DND-41 (cell line): ENCODE results near the gene TSPAN19.

Source experiments
- ATAC-seq: fragments of 200-7000 bp; cut with Tn5 transposase; 3 replicates; pipeline ENCODE4 v1.9.1; 2021; ENCODE audit warnings: low read depth; ENCODE audit not compliant: insufficient read depth
- DNase-seq: peaks from one replicate; pipeline ENCODE4 v3.0.0-alpha.2; 2020
- H2AFZ ChIP-seq: 2 replicates; pipeline ENCODE4 v1.6.0; 2012; ENCODE audit warnings: low read depth, low read length
- H3K27ac ChIP-seq: 2 replicates; pipeline ENCODE4 v1.5.1; 2012; ENCODE audit warnings: low read length, inconsistent platforms
- H3K27me3 ChIP-seq: fragments of 200-600 bp; sonication (generic); 2 replicates; pipeline ENCODE4 v1.6.0; 2012; ENCODE audit warnings: low read length, mild to moderate bottlenecking, inconsistent platforms; ENCODE audit not compliant: insufficient read depth, poor library complexity
- H3K36me3 ChIP-seq: 2 replicates; pipeline ENCODE4 v1.5.1; 2012; ENCODE audit warnings: low read length, inconsistent platforms; ENCODE audit not compliant: insufficient read depth
- H3K4me1 ChIP-seq: 2 replicates; pipeline ENCODE4 v1.5.1; 2012; ENCODE audit warnings: mild to moderate bottlenecking, low read length; ENCODE audit not compliant: insufficient read depth
- H3K4me2 ChIP-seq: 2 replicates; pipeline ENCODE4 v1.6.0; 2012; ENCODE audit warnings: mild to moderate bottlenecking, moderate library complexity, low read length, inconsistent platforms; ENCODE audit not compliant: insufficient read depth
- H3K4me3 ChIP-seq, 2 experiments: fragments of 200-600 bp in 1 of 2; shearing (Covaris generic) in 1 of 2; 2 replicates each; pipeline ENCODE4 v1.5.1; 2012 to 2016; ENCODE audit warnings: inconsistent platforms in 2 of 2, low read length in 2 of 2, mild to moderate bottlenecking in 2 of 2, low read depth in 1 of 2, moderate library complexity in 1 of 2
- H3K79me2 ChIP-seq: 2 replicates; pipeline ENCODE4 v1.6.0; 2012; ENCODE audit warnings: low read length, inconsistent platforms; ENCODE audit not compliant: insufficient read depth
- H3K9ac ChIP-seq: 2 replicates; pipeline ENCODE4 v1.6.0; 2012; ENCODE audit warnings: low read depth, mild to moderate bottlenecking, inconsistent platforms, low read length, moderate library complexity
- H3K9me3 ChIP-seq: 2 replicates; pipeline ENCODE4 v1.5.1; 2012; ENCODE audit warnings: low read length, moderate library complexity, mild to moderate bottlenecking, inconsistent platforms; ENCODE audit not compliant: insufficient read depth, severe bottlenecking
- H4K20me1 ChIP-seq: 2 replicates; pipeline ENCODE4 v1.6.0; 2012; ENCODE audit warnings: low read length; ENCODE audit not compliant: insufficient read depth
- CTCF ChIP-seq: IDR thresholded peaks from 2 replicates; pipeline ENCODE4 v1.5.1; 2012; ENCODE audit warnings: borderline replicate concordance, low read length, moderate library complexity, mild to moderate bottlenecking; ENCODE audit not compliant: poor library complexity, severe bottlenecking; ENCODE audit errors: extremely low read depth
- EZH2 ChIP-seq: IDR thresholded peaks from 3 replicates; pipeline ENCODE4 v1.6.1; 2012; ENCODE audit warnings: borderline replicate concordance, low read depth, mild to moderate bottlenecking, moderate library complexity, low read length, inconsistent platforms; ENCODE audit not compliant: severe bottlenecking

The TSPAN19 gene

DNA sequence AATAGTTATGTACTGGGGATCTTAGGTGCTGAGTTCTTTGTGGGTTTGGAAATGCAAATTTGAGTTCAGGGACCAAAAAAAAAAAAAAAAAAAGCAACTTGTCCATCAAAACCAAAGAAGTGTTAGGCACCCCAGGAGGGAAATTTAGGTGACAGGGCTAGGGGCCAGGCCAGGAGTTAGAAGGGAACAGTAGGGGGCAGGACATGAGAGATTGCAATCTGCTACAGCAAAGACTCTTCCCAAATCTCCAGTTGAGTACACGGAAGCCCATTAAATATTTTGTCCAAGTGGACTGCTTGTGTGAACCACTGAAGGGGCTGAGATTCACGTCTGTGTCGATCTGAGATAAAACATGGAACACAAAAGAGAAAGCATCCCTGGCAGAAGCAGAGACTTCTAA is 52.8 kb downstream of the TSPAN19 start:
- H2AFZ ChIP-seq: no peak overlapping the region
- TF ChIP-seq EZH2 (no peak), CTCF (no peak)

DNA sequence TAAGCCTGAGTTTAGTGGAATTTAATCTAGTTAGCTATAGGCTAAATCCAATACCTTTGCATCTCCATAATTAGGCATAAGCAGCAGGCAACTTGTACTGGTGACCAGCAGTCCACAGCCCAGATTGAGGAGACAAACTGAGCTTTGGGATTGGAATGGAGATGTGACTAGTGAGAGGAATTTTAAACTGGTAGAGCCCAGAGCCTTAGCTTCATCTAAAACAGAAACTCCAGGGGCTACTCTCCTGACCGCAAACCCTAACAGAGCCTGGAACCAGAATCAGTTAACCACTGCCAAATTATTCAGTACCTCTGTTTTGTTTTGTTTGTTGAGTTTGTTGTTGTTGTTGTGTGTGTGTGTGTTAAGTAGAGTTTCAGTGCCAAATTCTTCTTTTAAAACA is 53.2 kb downstream of the TSPAN19 start:
- H3K27me3 ChIP-seq: no peaks in the 10 kb centered on the region
- H3K4me2 ChIP-seq: no peak overlapping the region
- H3K4me3 ChIP-seq: no peak overlapping the region
- H3K27ac ChIP-seq: no peak overlapping the region
- DNase-seq: no peak
- H3K4me1 ChIP-seq: no peaks in the 10 kb centered on the region
- no peak for ATAC-seq
- no peak for TF ChIP-seq CTCF
- no peak for TF ChIP-seq EZH2
- no peak overlapping the region for H3K9ac ChIP-seq
- H3K36me3 ChIP-seq: no peaks in the 10 kb centered on the region
- no peaks in the 10 kb centered on the region for H3K9me3 ChIP-seq
- no peaks in the 10 kb centered on the region for H3K79me2 ChIP-seq
- no peaks in the 10 kb centered on the region for H4K20me1 ChIP-seq
- no peak overlapping the region for H2AFZ ChIP-seq

More for the DNA sequence above, 52.8 kb downstream of the TSPAN19 start:
- Histone ChIP-seq H3K4me3 (no peak overlapping the region), H3K27me3 (no peaks in the 10 kb centered on the region), H3K27ac (no peak overlapping the region), H3K4me2 (no peak overlapping the region), H3K36me3 (no peaks in the 10 kb centered on the region), H3K79me2 (no peaks in the 10 kb centered on the region), H3K9me3 (no peaks in the 10 kb centered on the region), H4K20me1 (no peaks in the 10 kb centered on the region), H3K9ac (no peak overlapping the region), H3K4me1 (no peaks in the 10 kb centered on the region)
- ATAC-seq (no peak), DNase-seq (no peak)

- DNase-seq (no peak), ATAC-seq (no peak)
- Histone ChIP-seq H3K4me3 (no peak overlapping the region), H3K36me3 (no peaks in the 10 kb centered on the region), H3K9me3 (peaks cover 8% of the 10 kb centered on the region), H3K27me3 (no peaks in the 10 kb centered on the region), H2AFZ (no peak overlapping the region), H3K9ac (no peak overlapping the region), H3K4me1 (no peaks in the 10 kb centered on the region), H3K27ac (no peak overlapping the region), H4K20me1 (no peaks in the 10 kb centered on the region), H3K79me2 (no peaks in the 10 kb centered on the region), H3K4me2 (no peak overlapping the region)
- TF ChIP-seq EZH2 (no peak), CTCF (no peak)
Measured at GRCh38 chr12:84978921-84979320, 57.2 kb downstream of the TSPAN19 start.

- H3K4me3 ChIP-seq: no peak overlapping the region
- no peaks in the 10 kb centered on the region for H3K4me1 ChIP-seq
- no peaks in the 10 kb centered on the region for H3K27me3 ChIP-seq
- H4K20me1 ChIP-seq: no peaks in the 10 kb centered on the region
- no peak for DNase-seq
- no peak overlapping the region for H3K27ac ChIP-seq
- no peak overlapping the region for H3K9ac ChIP-seq
- no peak for ATAC-seq
- no peak overlapping the region for H3K4me2 ChIP-seq
- no peaks in the 10 kb centered on the region for H3K79me2 ChIP-seq
- H3K36me3 ChIP-seq: no peaks in the 10 kb centered on the region
- H2AFZ ChIP-seq: no peak overlapping the region
- peaks cover 8% of the 10 kb centered on the region for H3K9me3 ChIP-seq
- TF ChIP-seq EZH2: no peak
- TF ChIP-seq CTCF: no peak
Measured at GRCh38 chr12:84976133-84976532, 59.9 kb downstream of the TSPAN19 start.
